ENCODE data around the gene CDK15.

DNA sequence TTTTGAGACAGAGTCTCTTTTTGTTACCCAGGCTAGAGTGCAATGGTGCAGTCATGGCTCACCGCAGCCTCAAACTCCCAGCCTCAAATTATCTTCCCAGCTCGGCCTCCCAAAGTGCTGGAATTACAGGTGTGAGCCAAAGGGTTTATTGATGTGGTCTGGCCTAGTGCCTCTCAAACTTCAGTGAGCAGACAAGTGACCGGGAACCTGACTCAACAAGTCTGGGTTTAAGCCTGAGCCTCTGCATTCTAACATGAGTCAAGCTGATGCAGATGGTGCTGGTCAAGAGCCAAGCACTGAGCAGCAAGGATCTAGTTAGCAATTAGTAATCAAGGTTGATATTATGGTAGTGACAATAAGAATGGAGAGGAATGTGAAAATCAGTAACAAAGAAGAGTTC, 21.3 kb downstream of the CDK15 start:
- TF ChIP-seq, protein P1, sequence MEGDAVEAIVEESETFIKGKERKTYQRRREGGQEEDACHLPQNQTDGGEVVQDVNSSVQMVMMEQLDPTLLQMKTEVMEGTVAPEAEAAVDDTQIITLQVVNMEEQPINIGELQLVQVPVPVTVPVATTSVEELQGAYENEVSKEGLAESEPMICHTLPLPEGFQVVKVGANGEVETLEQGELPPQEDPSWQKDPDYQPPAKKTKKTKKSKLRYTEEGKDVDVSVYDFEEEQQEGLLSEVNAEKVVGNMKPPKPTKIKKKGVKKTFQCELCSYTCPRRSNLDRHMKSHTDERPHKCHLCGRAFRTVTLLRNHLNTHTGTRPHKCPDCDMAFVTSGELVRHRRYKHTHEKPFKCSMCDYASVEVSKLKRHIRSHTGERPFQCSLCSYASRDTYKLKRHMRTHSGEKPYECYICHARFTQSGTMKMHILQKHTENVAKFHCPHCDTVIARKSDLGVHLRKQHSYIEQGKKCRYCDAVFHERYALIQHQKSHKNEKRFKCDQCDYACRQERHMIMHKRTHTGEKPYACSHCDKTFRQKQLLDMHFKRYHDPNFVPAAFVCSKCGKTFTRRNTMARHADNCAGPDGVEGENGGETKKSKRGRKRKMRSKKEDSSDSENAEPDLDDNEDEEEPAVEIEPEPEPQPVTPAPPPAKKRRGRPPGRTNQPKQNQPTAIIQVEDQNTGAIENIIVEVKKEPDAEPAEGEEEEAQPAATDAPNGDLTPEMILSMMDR (IDR thresholded peaks at IDR 0.05; ENCODE audit: insufficient read depth, low read length, poor library complexity, severe bottlenecking) = no peak
- TF ChIP-seq EZH2phosphoT487 (conservative IDR thresholded peaks at IDR 0.05; ENCODE audit: low read length) = no peak

All from SU-DHL-6 (cell line).